GM12801 (cell line): ENCODE measurements around the gene NOTUM.

Experiments
- CTCF ChIP-seq: IDR thresholded peaks from one replicate; pipeline ENCODE4 v1.5.1; 2011; ENCODE audit warnings: control low read depth; ENCODE audit not compliant: insufficient read length; ENCODE audit errors: extremely low read depth

Gene NOTUM

GRCh38 chr17:81955058-81955681 lies 5.8 kb downstream of the NOTUM start:
- no peak for TF ChIP-seq CTCF

GRCh38 chr17:81954131-81955057 lies 6.6 kb downstream of the NOTUM start:
- no peak for TF ChIP-seq CTCF

GRCh38 chr17:81952792-81953228 lies 8.2 kb downstream of the NOTUM start:
- no peak for TF ChIP-seq CTCF

- no peak for TF ChIP-seq CTCF
Measured at GRCh38 chr17:81951785-81952684, 9.0 kb downstream of the NOTUM start.

- no peak for TF ChIP-seq CTCF
Measured at GRCh38 chr17:81950501-81950900, 10.5 kb downstream of the NOTUM start.

GRCh38 chr17:81948635-81949378 lies 12.2 kb downstream of the NOTUM start:
- no peak for TF ChIP-seq CTCF
